ENCODE results near the gene KRTAP5-9. TPM values are rescaled to one million over a fixed set of nuclear protein-coding genes. Genes with fewer than 3 reads are reported as not detected.

KRTAP5-9 gene, protein sequence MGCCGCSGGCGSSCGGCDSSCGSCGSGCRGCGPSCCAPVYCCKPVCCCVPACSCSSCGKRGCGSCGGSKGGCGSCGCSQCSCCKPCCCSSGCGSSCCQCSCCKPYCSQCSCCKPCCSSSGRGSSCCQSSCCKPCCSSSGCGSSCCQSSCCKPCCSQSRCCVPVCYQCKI
- polyA plus RNA-seq (2013, experiment 1 of 2): 0.04 TPM
- 0.03 TPM for polyA plus RNA-seq (2013, experiment 2 of 2)

DNA sequence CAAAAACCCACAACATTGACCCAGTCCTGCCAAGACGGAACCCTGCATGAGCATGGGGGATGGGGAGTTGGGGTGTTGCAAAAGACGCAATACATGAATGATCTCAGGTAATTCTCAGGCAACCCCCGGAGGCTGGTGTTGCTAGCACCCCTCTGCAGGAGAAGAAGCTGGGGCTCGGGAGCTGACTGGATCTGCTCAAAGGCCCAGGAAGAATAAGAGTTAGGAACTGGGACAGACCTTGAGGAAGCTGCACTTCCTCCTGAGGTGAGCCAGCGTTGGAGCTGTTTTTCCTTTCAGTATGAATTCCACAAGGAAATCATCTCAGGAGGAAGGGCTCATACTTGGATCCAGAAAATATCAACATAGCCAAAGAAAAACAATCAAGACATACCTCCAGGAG, at the start of gene KRTAP5-9:
TSS of gene KRTAP5-9 (plus strand) at position 301 of the 400 bp plus-strand sequence. CDS start 238 bp downstream, outside the sequence.
- Histone ChIP-seq H3K27me3 (ENCODE audit: control insufficient read depth in 1 of 2, insufficient read depth in 1 of 2, low read length in 2 of 2) (peaks cover 5 to 46% of the 10 kb centered on the region in 2 experiments), H3K18ac (ENCODE audit: low read depth in 1 of 2, low read length in 2 of 2) (no peak within 1 kb of the TSS), H2AK5ac (ENCODE audit: low read length, severe bottlenecking) (no peak within 1 kb of the TSS), H3K4me2 (ENCODE audit: low read length, poor library complexity, severe bottlenecking) (no peak within 1 kb of the TSS), H3K9me3 (ENCODE audit: control insufficient read depth, low read length) (peaks cover 10% of the 10 kb centered on the region), H3K4ac (ENCODE audit: low read depth in 1 of 2, low read length in 2 of 2) (no peak within 1 kb of the TSS), H2BK12ac (ENCODE audit: low read length in 2 of 2) (no peak within 1 kb of the TSS), H2AFZ (ENCODE audit: low read depth, low read length) (no peak within 1 kb of the TSS), H3K23ac (ENCODE audit: low read length in 2 of 2) (no peak within 1 kb of the TSS), H2BK15ac (ENCODE audit: low read depth, poor library complexity, severe bottlenecking) (no peak within 1 kb of the TSS), H3K4me3 (ENCODE audit: insufficient read depth in 1 of 2, low read depth in 1 of 2, low read length in 2 of 2) (no peak within 1 kb of the TSS), H4K8ac (ENCODE audit: low read length) (no peak within 1 kb of the TSS), H3K14ac (ENCODE audit: low read length in 2 of 2) (no peak within 1 kb of the TSS), H4K91ac (ENCODE audit: low read length) (no peak within 1 kb of the TSS), H3K9ac (ENCODE audit: low read length) (no peak within 1 kb of the TSS), H3K79me1 (replicated peaks; ENCODE audit: low read length, poor library complexity, severe bottlenecking) (no peaks in the 10 kb centered on the region), H2BK5ac (ENCODE audit: low read depth, low read length, poor library complexity, severe bottlenecking) (no peak within 1 kb of the TSS), H3K36me3 (ENCODE audit: control insufficient read depth in 1 of 2, insufficient read depth in 2 of 2, low read depth in 1 of 2, low read length in 2 of 2) (no peaks in the 10 kb centered on the region), H3K4me1 (ENCODE audit: control insufficient read depth, insufficient read depth, low read depth, low read length) (no peaks in the 10 kb centered on the region), H2BK120ac (ENCODE audit: low read depth, low read length) (no peak within 1 kb of the TSS), H3K27ac (ENCODE audit: low read length, poor library complexity, severe bottlenecking) (no peak within 1 kb of the TSS)
- no peak for DNase-seq
- WGBS: 79% methylated on average over 4 of the region's 5 CpGs

DNA sequence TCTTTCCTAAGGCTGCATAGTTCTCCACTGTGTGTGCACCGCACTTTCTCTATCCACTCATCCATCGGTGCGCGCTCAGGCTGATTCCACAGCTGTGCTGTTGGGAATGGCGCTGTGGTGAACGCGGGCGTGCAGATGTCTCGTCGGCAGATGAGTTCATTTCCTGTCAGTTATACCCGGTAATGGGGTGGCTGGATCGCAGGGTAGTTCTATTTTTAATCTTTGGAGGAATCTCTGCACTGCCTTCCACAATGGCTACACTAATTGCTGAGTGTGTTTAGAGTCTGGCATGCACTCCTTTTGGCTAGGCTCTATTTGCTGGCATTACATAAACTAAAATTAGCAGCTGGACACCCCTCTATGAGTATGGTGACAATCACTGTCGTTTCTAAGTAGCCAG, 49.1 kb upstream of the KRTAP5-9 start:
- no peak overlapping the region for H2AFZ ChIP-seq (ENCODE audit: low read depth, low read length)
- no peak overlapping the region for H3K4ac ChIP-seq (ENCODE audit: low read depth in 1 of 2, low read length in 2 of 2)
- H4K91ac ChIP-seq (ENCODE audit: low read length): no peak overlapping the region
- H3K4me2 ChIP-seq (ENCODE audit: low read length, poor library complexity, severe bottlenecking): no peak overlapping the region
- peak; percentile 45 for DNase-seq
- H3K27ac ChIP-seq (ENCODE audit: low read length, poor library complexity, severe bottlenecking): no peak overlapping the region
- H3K14ac ChIP-seq (ENCODE audit: low read length in 2 of 2): no peak overlapping the region
- H3K23ac ChIP-seq (ENCODE audit: low read length in 2 of 2): no peak overlapping the region
- H3K9me3 ChIP-seq (ENCODE audit: control insufficient read depth, low read length): peaks cover 4% of the 10 kb centered on the region
- no peaks in the 10 kb centered on the region for H3K27me3 ChIP-seq (ENCODE audit: control insufficient read depth in 1 of 2, insufficient read depth in 1 of 2, low read length in 2 of 2)
- H3K36me3 ChIP-seq (ENCODE audit: control insufficient read depth in 1 of 2, insufficient read depth in 2 of 2, low read depth in 1 of 2, low read length in 2 of 2): peaks cover 79 to 86% of the 10 kb centered on the region in 2 experiments
- no peak overlapping the region for H2BK12ac ChIP-seq (ENCODE audit: low read length in 2 of 2)
- no peak overlapping the region for H2BK15ac ChIP-seq (ENCODE audit: low read depth, poor library complexity, severe bottlenecking)
- WGBS: 74% methylated on average over 10 of the region's 13 CpGs
- no peak overlapping the region for H4K8ac ChIP-seq (ENCODE audit: low read length)
- H3K79me1 ChIP-seq (replicated peaks; ENCODE audit: low read length, poor library complexity, severe bottlenecking): peaks cover 16% of the 10 kb centered on the region
- no peak overlapping the region for H2BK120ac ChIP-seq (ENCODE audit: low read depth, low read length)
- peaks cover 3% of the 10 kb centered on the region for H3K4me1 ChIP-seq (ENCODE audit: control insufficient read depth, insufficient read depth, low read depth, low read length)
- H2AK5ac ChIP-seq (ENCODE audit: low read length, severe bottlenecking): no peak overlapping the region
- no peak overlapping the region for H3K18ac ChIP-seq (ENCODE audit: low read depth in 1 of 2, low read length in 2 of 2)
- H3K4me3 ChIP-seq (ENCODE audit: insufficient read depth in 1 of 2, low read depth in 1 of 2, low read length in 2 of 2): no peak overlapping the region
- no peak overlapping the region for H3K9ac ChIP-seq (ENCODE audit: low read length)
- H2BK5ac ChIP-seq (ENCODE audit: low read depth, low read length, poor library complexity, severe bottlenecking): no peak overlapping the region

DNA sequence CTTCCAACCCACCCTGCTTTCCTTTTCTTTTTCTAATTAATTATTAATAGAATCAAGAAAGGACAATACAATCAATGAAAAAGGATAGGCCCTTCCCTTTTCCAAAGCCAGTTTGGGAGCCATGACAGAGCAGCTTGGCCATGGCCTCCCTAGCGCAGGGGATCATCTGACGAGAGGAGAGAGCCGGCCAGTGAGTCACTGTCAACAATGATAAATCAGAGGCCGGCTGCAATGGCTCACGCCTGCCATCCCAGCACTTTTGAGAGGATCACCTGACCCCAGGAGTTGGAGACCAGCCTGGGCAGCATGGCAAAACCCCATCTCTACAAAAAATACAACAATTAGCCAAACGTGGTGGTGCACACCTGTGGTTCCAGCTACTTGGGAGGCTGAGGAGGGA, 48.7 kb upstream of the KRTAP5-9 start:
- no peak overlapping the region for H2BK120ac ChIP-seq (ENCODE audit: low read depth, low read length)
- H3K18ac ChIP-seq (ENCODE audit: low read depth in 1 of 2, low read length in 2 of 2): no peak overlapping the region
- WGBS: 71% methylated on average over 6 of the region's 6 CpGs
- no peak overlapping the region for H2AK5ac ChIP-seq (ENCODE audit: low read length, severe bottlenecking)
- peak; percentile 7 for DNase-seq
- no peak overlapping the region for H3K23ac ChIP-seq (ENCODE audit: low read length in 2 of 2)
- no peaks in the 10 kb centered on the region for H3K27me3 ChIP-seq (ENCODE audit: control insufficient read depth in 1 of 2, insufficient read depth in 1 of 2, low read length in 2 of 2)
- H3K79me1 ChIP-seq (replicated peaks; ENCODE audit: low read length, poor library complexity, severe bottlenecking): peaks cover 16% of the 10 kb centered on the region
- H4K8ac ChIP-seq (ENCODE audit: low read length): no peak overlapping the region
- peaks cover 5% of the 10 kb centered on the region for H3K4me1 ChIP-seq (ENCODE audit: control insufficient read depth, insufficient read depth, low read depth, low read length)
- no peak overlapping the region for H3K27ac ChIP-seq (ENCODE audit: low read length, poor library complexity, severe bottlenecking)
- peaks cover 4% of the 10 kb centered on the region for H3K9me3 ChIP-seq (ENCODE audit: control insufficient read depth, low read length)
- H3K9ac ChIP-seq (ENCODE audit: low read length): no peak overlapping the region
- H3K4ac ChIP-seq (ENCODE audit: low read depth in 1 of 2, low read length in 2 of 2): no peak overlapping the region
- H2BK15ac ChIP-seq (ENCODE audit: low read depth, poor library complexity, severe bottlenecking): no peak overlapping the region
- no peak overlapping the region for H3K4me3 ChIP-seq (ENCODE audit: insufficient read depth in 1 of 2, low read depth in 1 of 2, low read length in 2 of 2)
- no peak overlapping the region for H2BK12ac ChIP-seq (ENCODE audit: low read length in 2 of 2)
- peaks cover 81 to 87% of the 10 kb centered on the region in 2 experiments for H3K36me3 ChIP-seq (ENCODE audit: control insufficient read depth in 1 of 2, insufficient read depth in 2 of 2, low read depth in 1 of 2, low read length in 2 of 2)
- no peak overlapping the region for H3K14ac ChIP-seq (ENCODE audit: low read length in 2 of 2)
- H4K91ac ChIP-seq (ENCODE audit: low read length): no peak overlapping the region
- no peak overlapping the region for H3K4me2 ChIP-seq (ENCODE audit: low read length, poor library complexity, severe bottlenecking)
- no peak overlapping the region for H2BK5ac ChIP-seq (ENCODE audit: low read depth, low read length, poor library complexity, severe bottlenecking)
- H2AFZ ChIP-seq (ENCODE audit: low read depth, low read length): no peak overlapping the region

DNA sequence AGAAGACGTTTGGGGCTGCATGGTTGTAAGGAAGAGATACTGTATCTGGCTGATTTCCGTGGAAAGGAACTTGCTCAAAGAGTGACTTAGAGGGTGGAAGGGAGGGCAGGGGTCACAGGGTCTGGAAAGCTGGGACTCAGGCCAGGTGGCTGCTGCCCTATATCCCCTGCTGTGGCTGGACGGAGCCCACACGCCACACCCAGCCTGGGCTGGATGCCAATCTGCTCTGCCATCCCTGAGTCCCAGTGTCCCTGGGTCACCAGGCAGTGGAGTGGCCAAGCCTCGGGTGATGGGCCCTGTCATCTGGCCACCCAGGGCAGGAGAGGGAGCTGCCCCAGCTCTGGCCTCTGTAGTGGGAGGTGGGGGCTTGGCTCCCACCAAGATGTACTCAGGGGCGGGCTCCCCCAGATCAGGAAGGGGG, 47.6 kb upstream of the KRTAP5-9 start:
- no peaks in the 10 kb centered on the region for H3K27me3 ChIP-seq (ENCODE audit: control insufficient read depth in 1 of 2, insufficient read depth in 1 of 2, low read length in 2 of 2)
- no peak overlapping the region for H3K18ac ChIP-seq (ENCODE audit: low read depth in 1 of 2, low read length in 2 of 2)
- peaks cover 15% of the 10 kb centered on the region for H3K79me1 ChIP-seq (replicated peaks; ENCODE audit: low read length, poor library complexity, severe bottlenecking)
- H2AFZ ChIP-seq (ENCODE audit: low read depth, low read length): no peak overlapping the region
- no peak overlapping the region for H4K91ac ChIP-seq (ENCODE audit: low read length)
- no peak overlapping the region for H2BK5ac ChIP-seq (ENCODE audit: low read depth, low read length, poor library complexity, severe bottlenecking)
- 77% methylated on average over 6 of the region's 6 CpGs for WGBS
- H3K4me1 ChIP-seq (ENCODE audit: control insufficient read depth, insufficient read depth, low read depth, low read length): peaks cover 6% of the 10 kb centered on the region
- H3K36me3 ChIP-seq (ENCODE audit: control insufficient read depth in 1 of 2, insufficient read depth in 2 of 2, low read depth in 1 of 2, low read length in 2 of 2): peaks cover 78 to 85% of the 10 kb centered on the region in 2 experiments
- H4K8ac ChIP-seq (ENCODE audit: low read length): no peak overlapping the region
- no peak for DNase-seq
- no peak overlapping the region for H3K9ac ChIP-seq (ENCODE audit: low read length)
- H3K4me2 ChIP-seq (ENCODE audit: low read length, poor library complexity, severe bottlenecking): no peak overlapping the region
- no peak overlapping the region for H2AK5ac ChIP-seq (ENCODE audit: low read length, severe bottlenecking)
- H3K14ac ChIP-seq (ENCODE audit: low read length in 2 of 2): peak overlapping the region in 1 of 2 experiments; percentile 11
- H3K4ac ChIP-seq (ENCODE audit: low read depth in 1 of 2, low read length in 2 of 2): no peak overlapping the region
- H3K9me3 ChIP-seq (ENCODE audit: control insufficient read depth, low read length): peaks cover 4% of the 10 kb centered on the region
- no peak overlapping the region for H3K4me3 ChIP-seq (ENCODE audit: insufficient read depth in 1 of 2, low read depth in 1 of 2, low read length in 2 of 2)
- no peak overlapping the region for H2BK15ac ChIP-seq (ENCODE audit: low read depth, poor library complexity, severe bottlenecking)
- no peak overlapping the region for H2BK12ac ChIP-seq (ENCODE audit: low read length in 2 of 2)
- H3K23ac ChIP-seq (ENCODE audit: low read length in 2 of 2): no peak overlapping the region
- H3K27ac ChIP-seq (ENCODE audit: low read length, poor library complexity, severe bottlenecking): no peak overlapping the region
- H2BK120ac ChIP-seq (ENCODE audit: low read depth, low read length): no peak overlapping the region
